Progenitor cell of endocrine pancreas (in vitro differentiated cells): ENCODE data around the gene CA7. TPM values are rescaled to one million over a fixed set of nuclear protein-coding genes. Genes with fewer than 3 reads are reported as not detected.

Experiments
- DNase-seq: peaks from one replicate; pipeline ENCODE4 v3.0.0; 2021; ENCODE audit warnings: low spot score; ENCODE audit not compliant: unreplicated experiment
- H3K27ac Mint-ChIP-seq: 2 replicates; pipeline ENCODE4 v1.8.0; 2021; ENCODE audit warnings: mild to moderate bottlenecking, moderate library complexity, mixed read lengths
- H3K27me3 Mint-ChIP-seq: 2 replicates; pipeline ENCODE4 v1.8.0; 2021; ENCODE audit warnings: mixed read lengths
- H3K36me3 Mint-ChIP-seq: 2 replicates; pipeline ENCODE4 v1.8.0; 2022; ENCODE audit warnings: mixed read lengths; ENCODE audit not compliant: insufficient read depth
- H3K4me1 Mint-ChIP-seq: 2 replicates; pipeline ENCODE4 v1.8.0; 2021; ENCODE audit warnings: low read depth, mixed read lengths
- H3K4me3 Mint-ChIP-seq: 2 replicates; pipeline ENCODE4 v1.8.0; 2021; ENCODE audit warnings: low read depth, mild to moderate bottlenecking, moderate library complexity, mixed read lengths
- H3K9me3 Mint-ChIP-seq: 2 replicates; pipeline ENCODE4 v1.8.0; 2021; ENCODE audit warnings: low read depth, mixed read lengths
- CTCF ChIP-seq: fragments of 200-600 bp; sonication (generic); IDR thresholded peaks from one replicate; pipeline ENCODE4 v1.5.0; 2021; ENCODE audit warnings: antibody characterized with exemption, mild to moderate bottlenecking; ENCODE audit not compliant: unreplicated experiment
- total RNA-seq: library from RNA; stranded (reverse); gene quantifications from 2 replicates; pipeline ENCODE4 v1.2.1, GENCODE V29; 2021

CA7 gene
- total RNA-seq, 1 donor from 2014 or later = not detected

DNA sequence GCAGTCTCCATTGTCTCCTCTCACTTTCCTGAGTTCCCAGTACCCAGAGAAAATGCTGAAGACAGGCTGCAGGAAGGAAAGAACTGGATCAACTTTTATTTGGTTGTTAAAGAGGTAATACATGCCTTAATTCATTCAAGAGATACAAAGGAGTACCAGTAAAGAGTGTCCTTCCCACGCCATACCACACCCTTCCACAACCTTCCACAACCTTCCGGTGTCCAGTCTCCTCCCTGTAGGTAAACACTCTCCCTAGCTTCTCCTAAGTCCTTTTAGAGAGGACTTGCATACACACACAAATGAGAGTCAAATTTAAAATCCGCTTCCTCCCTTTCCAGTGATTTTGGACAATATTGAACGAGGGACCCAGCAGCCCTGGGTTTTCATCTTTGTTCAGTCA is 2.8 kb upstream of the CA7 start:
- H3K27ac Mint-ChIP-seq = no peak overlapping the region
- peaks cover 3% of the 10 kb centered on the region for H3K4me1 Mint-ChIP-seq
- H3K4me3 Mint-ChIP-seq = no peak overlapping the region
- peaks cover 66% of the 10 kb centered on the region for H3K27me3 Mint-ChIP-seq
- no peak for DNase-seq
- no peak for TF ChIP-seq CTCF
- peaks cover 9% of the 10 kb centered on the region for H3K9me3 Mint-ChIP-seq
- no peaks in the 10 kb centered on the region for H3K36me3 Mint-ChIP-seq

DNA sequence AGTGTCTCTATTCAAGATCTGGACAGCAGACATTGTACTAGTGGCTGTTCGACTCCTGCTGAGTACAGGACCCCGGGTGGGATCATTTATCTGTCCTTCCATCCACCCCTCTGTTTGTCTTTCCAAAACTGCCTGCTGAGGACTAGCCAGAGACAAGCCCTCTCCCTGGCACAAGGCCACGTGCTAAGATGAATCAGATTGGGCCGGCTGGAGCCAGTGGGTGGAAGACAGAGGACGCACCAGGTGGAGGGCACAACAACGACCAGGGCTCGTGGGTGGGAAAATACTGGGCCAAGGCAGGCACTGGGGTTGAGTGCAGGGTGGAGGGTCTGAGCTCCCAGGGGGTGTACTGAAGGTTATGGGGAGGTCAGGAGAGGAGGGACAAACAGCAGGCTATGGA is 1.4 kb upstream of the CA7 start:
- no peak for DNase-seq
- peaks cover 80% of the 10 kb centered on the region for H3K27me3 Mint-ChIP-seq
- peaks cover 9% of the 10 kb centered on the region for H3K9me3 Mint-ChIP-seq
- no peaks in the 10 kb centered on the region for H3K36me3 Mint-ChIP-seq
- H3K4me1 Mint-ChIP-seq = peaks cover 3% of the 10 kb centered on the region
- H3K27ac Mint-ChIP-seq = no peak overlapping the region
- TF ChIP-seq CTCF = no peak
- no peak overlapping the region for H3K4me3 Mint-ChIP-seq

GRCh38 chr16:66843191-66843590 is 1.0 kb upstream of the CA7 start:
- DNase-seq = no peak
- peaks cover 3% of the 10 kb centered on the region for H3K4me1 Mint-ChIP-seq
- peaks cover 83% of the 10 kb centered on the region for H3K27me3 Mint-ChIP-seq
- H3K9me3 Mint-ChIP-seq = peaks cover 7% of the 10 kb centered on the region
- TF ChIP-seq CTCF = no peak
- peak overlapping the region; percentile 29 for H3K4me3 Mint-ChIP-seq
- no peaks in the 10 kb centered on the region for H3K36me3 Mint-ChIP-seq
- no peak overlapping the region for H3K27ac Mint-ChIP-seq

DNA sequence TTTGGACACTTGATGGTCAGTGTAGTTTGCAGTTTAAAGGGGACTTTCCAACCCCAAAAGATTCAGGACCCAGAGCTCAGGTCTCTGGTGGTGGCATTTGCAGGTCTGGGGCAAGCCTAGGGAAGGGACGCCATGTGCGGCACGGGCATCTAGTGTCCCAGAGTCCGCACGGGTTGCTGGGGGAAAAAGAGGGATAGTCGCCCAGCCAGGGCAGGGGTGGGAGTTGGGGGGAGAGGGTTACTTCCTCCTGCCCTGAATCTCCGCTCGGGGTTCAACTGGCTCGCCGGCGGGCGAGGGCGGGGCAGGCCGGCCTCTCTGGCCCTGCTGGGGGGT is 239 bp upstream of the CA7 start:
- H3K4me3 Mint-ChIP-seq = peak overlapping the region; percentile 72
- no peak for TF ChIP-seq CTCF
- H3K4me1 Mint-ChIP-seq = peaks cover 3% of the 10 kb centered on the region
- H3K27ac Mint-ChIP-seq = peak overlapping the region; percentile 52
- H3K36me3 Mint-ChIP-seq = no peaks in the 10 kb centered on the region
- H3K27me3 Mint-ChIP-seq = peaks cover 80% of the 10 kb centered on the region
- H3K9me3 Mint-ChIP-seq = no peaks in the 10 kb centered on the region
- DNase-seq = no peak

GRCh38 chr16:66845080-66845410 is 831 bp downstream of the CA7 start:
- Mint-ChIP-seq H3K27ac (no peak overlapping the region), H3K4me3 (peak overlapping the region; percentile 42), H3K9me3 (no peaks in the 10 kb centered on the region), H3K36me3 (no peaks in the 10 kb centered on the region), H3K27me3 (peaks cover 73% of the 10 kb centered on the region), H3K4me1 (peaks cover 3% of the 10 kb centered on the region)
- no peak for DNase-seq
- TF ChIP-seq CTCF = no peak
